RWPE2 (cell line): ENCODE measurements around the gene RHBDF2.

Source experiments
- ATAC-seq: fragments of 200-7000 bp; cut with Tn5 transposase; 3 replicates; pipeline ENCODE4 v1.9.1; 2021; ENCODE audit warnings: low read depth
- DNase-seq: peaks from one replicate; pipeline ENCODE4 v3.0.0-alpha.2; 2020; ENCODE audit warnings: low spot score
- H3K27ac ChIP-seq: fragments of 450-650 bp; 2 replicates; pipeline ENCODE4 v1.5.1; 2017; ENCODE audit warnings: mild to moderate bottlenecking; ENCODE audit not compliant: poor library complexity, severe bottlenecking
- H3K27me3 ChIP-seq: fragments of 250-450 bp; sonication (Bioruptor Pico); 2 replicates; pipeline ENCODE4 v1.5.1; 2021; ENCODE audit warnings: mild to moderate bottlenecking, moderate library complexity; ENCODE audit not compliant: insufficient read depth, poor library complexity, severe bottlenecking
- H3K36me3 ChIP-seq: fragments of 250-450 bp; sonication (Bioruptor Pico); 2 replicates; pipeline ENCODE4 v1.5.1; 2020; ENCODE audit warnings: low read depth, mild to moderate bottlenecking, moderate library complexity
- H3K4me1 ChIP-seq: fragments of 250-450 bp; sonication (Bioruptor Pico); 2 replicates; pipeline ENCODE4 v1.5.1; 2021; ENCODE audit warnings: mild to moderate bottlenecking, moderate library complexity; ENCODE audit not compliant: insufficient read depth, poor library complexity, severe bottlenecking
- H3K4me3 ChIP-seq: fragments of 250-450 bp; sonication (Bioruptor Pico); 2 replicates; pipeline ENCODE4 v1.5.1; 2021; ENCODE audit warnings: mild to moderate bottlenecking, moderate library complexity; ENCODE audit not compliant: severe bottlenecking
- H3K9me3 ChIP-seq: fragments of 250-450 bp; sonication (Bioruptor Pico); 2 replicates; pipeline ENCODE4 v1.5.1; 2021; ENCODE audit warnings: mild to moderate bottlenecking, moderate library complexity; ENCODE audit not compliant: severe bottlenecking
- TF ChIP-seq, protein P1 (sequence below): fragments of 450-650 bp; IDR thresholded peaks from one replicate; pipeline ENCODE4 v1.5.1; 2017; ENCODE audit warnings: mild to moderate bottlenecking, moderate library complexity; ENCODE audit not compliant: poor library complexity, severe bottlenecking

Gene RHBDF2

DNA sequence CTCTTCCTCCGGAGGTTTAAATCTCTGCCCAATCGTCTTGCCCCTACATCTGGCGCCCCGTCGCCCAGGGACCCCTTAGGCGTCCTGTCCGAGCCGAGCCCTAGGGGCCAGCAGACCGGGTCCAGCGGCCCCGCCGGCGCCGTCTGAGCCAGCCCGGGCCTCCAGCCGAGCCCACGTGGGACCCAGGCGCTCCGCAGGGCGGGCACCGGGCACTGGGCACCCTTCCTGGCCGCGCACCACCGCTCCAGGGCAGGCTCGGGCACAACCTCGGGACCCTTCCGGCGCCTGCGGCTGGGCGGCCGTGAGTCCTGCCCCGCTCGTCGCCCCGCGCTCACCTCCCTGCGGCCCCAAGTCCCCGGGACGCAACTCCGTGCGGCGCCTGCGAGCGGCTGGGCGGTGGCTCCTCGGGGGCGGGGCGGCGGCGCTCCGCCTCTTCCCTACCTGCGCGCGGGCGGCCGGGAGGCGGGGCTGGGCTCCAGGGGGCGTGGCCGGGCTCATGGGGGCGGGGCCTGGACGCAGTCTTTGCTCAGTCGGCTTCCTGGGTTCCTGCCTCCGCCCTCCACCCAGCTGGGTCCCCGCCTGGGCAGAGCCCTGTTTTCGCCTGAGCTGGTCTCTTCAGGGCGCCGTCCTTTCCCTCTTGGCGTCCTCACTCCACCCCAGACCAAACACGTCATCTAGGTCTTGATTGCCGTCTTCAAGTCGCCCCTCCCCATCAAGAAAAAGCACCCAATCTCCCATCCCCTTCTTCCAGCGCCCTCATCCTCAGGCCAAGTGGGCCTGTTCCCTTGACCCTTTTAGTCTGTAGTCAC lies at the start of gene RHBDF2:
RHBDF2 (minus strand) TSS at position 406 of the 809 bp plus-strand sequence. CDS start 19,899 bp downstream, outside the sequence.
- H3K27me3 ChIP-seq = no peaks in the 10 kb centered on the region
- H3K9me3 ChIP-seq = no peaks in the 10 kb centered on the region
- H3K36me3 ChIP-seq = no peaks in the 10 kb centered on the region
- peak within 1 kb of the TSS; percentile 66 for H3K27ac ChIP-seq
- TF ChIP-seq, protein P1, sequence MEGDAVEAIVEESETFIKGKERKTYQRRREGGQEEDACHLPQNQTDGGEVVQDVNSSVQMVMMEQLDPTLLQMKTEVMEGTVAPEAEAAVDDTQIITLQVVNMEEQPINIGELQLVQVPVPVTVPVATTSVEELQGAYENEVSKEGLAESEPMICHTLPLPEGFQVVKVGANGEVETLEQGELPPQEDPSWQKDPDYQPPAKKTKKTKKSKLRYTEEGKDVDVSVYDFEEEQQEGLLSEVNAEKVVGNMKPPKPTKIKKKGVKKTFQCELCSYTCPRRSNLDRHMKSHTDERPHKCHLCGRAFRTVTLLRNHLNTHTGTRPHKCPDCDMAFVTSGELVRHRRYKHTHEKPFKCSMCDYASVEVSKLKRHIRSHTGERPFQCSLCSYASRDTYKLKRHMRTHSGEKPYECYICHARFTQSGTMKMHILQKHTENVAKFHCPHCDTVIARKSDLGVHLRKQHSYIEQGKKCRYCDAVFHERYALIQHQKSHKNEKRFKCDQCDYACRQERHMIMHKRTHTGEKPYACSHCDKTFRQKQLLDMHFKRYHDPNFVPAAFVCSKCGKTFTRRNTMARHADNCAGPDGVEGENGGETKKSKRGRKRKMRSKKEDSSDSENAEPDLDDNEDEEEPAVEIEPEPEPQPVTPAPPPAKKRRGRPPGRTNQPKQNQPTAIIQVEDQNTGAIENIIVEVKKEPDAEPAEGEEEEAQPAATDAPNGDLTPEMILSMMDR = no peak
- ATAC-seq (peak; percentile 63), DNase-seq (peak; percentile 86)
- peaks cover 29% of the 10 kb centered on the region for H3K4me1 ChIP-seq
- peak within 1 kb of the TSS; percentile 66 for H3K4me3 ChIP-seq

DNA sequence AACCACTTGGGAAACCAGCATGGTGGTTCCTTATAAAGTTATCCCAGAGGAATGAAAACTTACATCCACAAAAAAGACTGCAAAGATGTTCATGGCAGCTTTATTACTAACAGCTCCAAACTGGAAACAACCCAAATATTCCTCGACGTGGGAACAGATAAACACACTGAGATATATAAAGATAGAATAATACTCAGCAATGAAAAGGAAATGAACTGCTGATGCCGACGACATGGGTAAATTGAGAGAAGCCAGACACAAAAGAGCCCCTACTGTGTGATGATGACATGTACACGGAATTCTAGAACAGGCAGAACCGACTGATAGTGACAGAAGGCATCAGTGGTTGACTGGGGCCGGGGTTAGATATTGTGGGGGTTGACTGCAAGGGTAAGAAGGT lies 48.3 kb upstream of the RHBDF2 start:
- no peaks in the 10 kb centered on the region for H3K9me3 ChIP-seq
- no peak for DNase-seq

DNA sequence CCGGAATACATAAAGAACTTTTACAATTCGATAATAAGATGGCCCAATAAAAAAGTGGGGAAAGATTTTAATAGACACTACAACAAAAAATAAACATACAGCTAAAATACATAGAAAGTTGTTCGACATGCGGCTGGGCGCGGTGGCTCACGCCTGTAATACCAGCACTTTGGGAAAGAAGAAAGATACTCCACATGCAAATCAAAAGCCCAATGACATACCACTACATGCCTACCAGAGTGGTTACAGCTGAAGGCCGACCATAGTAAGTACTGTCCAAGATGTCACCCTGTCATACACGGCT lies 47.9 kb upstream of the RHBDF2 start:
- Histone ChIP-seq H3K27me3 (no peaks in the 10 kb centered on the region), H3K4me1 (peaks cover 47% of the 10 kb centered on the region), H3K9me3 (no peaks in the 10 kb centered on the region), H3K27ac (no peak overlapping the region), H3K36me3 (no peaks in the 10 kb centered on the region), H3K4me3 (no peak overlapping the region)
- TF ChIP-seq, protein P1 = no peak
- ATAC-seq = no peak
- DNase-seq = no peak

More for the DNA sequence above, 48.3 kb upstream of the RHBDF2 start:
- Histone ChIP-seq H3K4me1 (peaks cover 47% of the 10 kb centered on the region), H3K27me3 (no peaks in the 10 kb centered on the region), H3K27ac (peak overlapping the region; percentile 86), H3K36me3 (no peaks in the 10 kb centered on the region), H3K4me3 (no peak overlapping the region)
- TF ChIP-seq, protein P1 = no peak
- no peak for ATAC-seq

DNA sequence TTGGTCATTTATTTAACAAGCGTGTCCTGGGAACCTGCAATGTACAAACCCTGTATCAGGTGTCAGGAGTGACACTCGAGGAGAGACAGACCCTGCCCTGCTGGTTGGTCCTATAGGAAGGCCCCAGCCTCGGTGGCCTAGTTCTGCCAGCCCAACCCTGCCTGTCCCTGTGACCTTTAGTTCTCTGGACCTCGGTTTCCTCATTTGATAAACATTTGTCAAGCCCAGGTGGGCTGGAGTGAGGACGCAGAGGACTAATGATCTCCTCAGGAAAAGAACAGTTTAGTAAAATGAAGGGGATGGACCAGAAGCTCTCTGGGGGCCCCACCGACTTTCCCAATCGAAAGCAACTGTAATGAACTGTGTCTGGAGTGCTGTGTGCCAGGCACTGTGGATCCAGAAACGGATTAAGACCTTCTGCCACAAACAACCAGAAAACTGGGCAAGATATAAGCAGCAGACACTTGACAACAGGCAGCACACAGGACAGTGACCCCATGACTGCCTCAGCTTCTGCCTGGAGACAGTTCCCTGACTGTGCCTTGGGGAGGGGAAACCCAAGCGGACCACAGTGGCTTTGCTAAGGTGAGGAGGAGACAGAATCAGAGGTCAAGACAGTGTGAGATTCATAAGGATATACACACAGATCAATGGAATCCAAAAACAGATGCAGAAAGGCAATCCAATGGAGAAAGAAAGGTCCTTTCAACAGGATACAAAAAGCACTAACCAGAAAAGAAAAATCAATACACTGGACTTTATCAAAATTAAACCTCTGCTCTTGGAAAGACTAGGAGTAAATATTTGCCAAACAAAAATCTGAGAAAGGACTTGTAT lies 47.4 kb upstream of the RHBDF2 start:
- no peaks in the 10 kb centered on the region for H3K27me3 ChIP-seq
- TF ChIP-seq, protein P1 = no peak
- no peaks in the 10 kb centered on the region for H3K36me3 ChIP-seq
- no peak overlapping the region for H3K27ac ChIP-seq
- H3K4me1 ChIP-seq = peaks cover 47% of the 10 kb centered on the region
- no peak overlapping the region for H3K4me3 ChIP-seq
- no peak for ATAC-seq
- H3K9me3 ChIP-seq = no peaks in the 10 kb centered on the region
- no peak for DNase-seq
